GM23338 (cell line): ENCODE measurements around the gene TAMM41. TPM values are rescaled to one million over a fixed set of nuclear protein-coding genes. Genes with fewer than 3 reads are reported as not detected.

Experiments used
- ATAC-seq: fragments of 200-7000 bp; cut with Tn5 transposase; 3 replicates; pipeline ENCODE4 v1.9.1; 2020
- DNase-seq: peaks from one replicate; pipeline ENCODE4 v3.0.0-alpha.2; 2015; ENCODE audit warnings: low spot score
- H2AFZ ChIP-seq: fragments of 200-600 bp; sonication (generic); 2 replicates; pipeline ENCODE4 v1.8.0; 2016; ENCODE audit warnings: antibody characterized with exemption, mild to moderate bottlenecking, moderate library complexity
- H3F3A ChIP-seq: fragments of 200-600 bp; sonication (generic); replicated peaks from 2 replicates; pipeline ENCODE4 v1.8.0; 2017; ENCODE audit warnings: antibody characterized with exemption, mixed run types, low read depth
- H3K27ac ChIP-seq: fragments of 200-600 bp; sonication (generic); 2 replicates; pipeline ENCODE4 v1.6.1; 2016; ENCODE audit warnings: low read depth
- H3K27me3 ChIP-seq: fragments of 200-600 bp; sonication (generic); 2 replicates; pipeline ENCODE4 v1.8.0; 2016; ENCODE audit warnings: mild to moderate bottlenecking, mixed run types, moderate library complexity; ENCODE audit not compliant: insufficient read depth
- H3K36me3 ChIP-seq: fragments of 200-600 bp; sonication (generic); 2 replicates; pipeline ENCODE4 v1.8.0; 2016; ENCODE audit warnings: mild to moderate bottlenecking; ENCODE audit not compliant: insufficient read depth
- H3K4me1 ChIP-seq: fragments of 200-600 bp; sonication (generic); 2 replicates; pipeline ENCODE4 v1.8.0; 2016; ENCODE audit warnings: mild to moderate bottlenecking, moderate library complexity; ENCODE audit not compliant: insufficient read depth
- H3K4me2 ChIP-seq: fragments of 200-600 bp; sonication (generic); 2 replicates; pipeline ENCODE4 v1.7.1; 2017; ENCODE audit warnings: mixed run types
- H3K4me3 ChIP-seq: fragments of 200-600 bp; sonication (generic); 2 replicates; pipeline ENCODE4 v1.6.1; 2016; ENCODE audit warnings: mixed run types
- H3K79me2 ChIP-seq: fragments of 200-600 bp; sonication (generic); replicated peaks from 2 replicates; pipeline ENCODE4 v1.8.0; 2017; ENCODE audit warnings: mild to moderate bottlenecking; ENCODE audit not compliant: insufficient read depth
- H3K9me2 ChIP-seq: fragments of 200-600 bp; sonication (generic); 2 replicates; pipeline ENCODE4 v1.8.0; 2017; ENCODE audit not compliant: insufficient read depth
- H4K20me1 ChIP-seq: fragments of 200-600 bp; sonication (generic); replicated peaks from 2 replicates; pipeline ENCODE4 v1.8.0; 2017; ENCODE audit warnings: mild to moderate bottlenecking; ENCODE audit not compliant: insufficient read depth
- H3K27ac Mint-ChIP-seq: 2 replicates; pipeline ENCODE4 v1.8.0; 2020; ENCODE audit warnings: inconsistent platforms, mild to moderate bottlenecking, moderate library complexity, mixed read lengths
- H3K27me3 Mint-ChIP-seq: 3 replicates; pipeline ENCODE4 v1.8.0; 2022; ENCODE audit warnings: low read depth, mild to moderate bottlenecking, moderate library complexity, mixed read lengths, inconsistent platforms; ENCODE audit not compliant: insufficient read depth, poor library complexity
- H3K36me3 Mint-ChIP-seq: 3 replicates; pipeline ENCODE4 v1.8.0; 2021; ENCODE audit warnings: low read depth, mild to moderate bottlenecking, inconsistent platforms, moderate library complexity, mixed read lengths
- H3K4me1 Mint-ChIP-seq: 3 replicates; pipeline ENCODE4 v1.8.0; 2020; ENCODE audit warnings: mild to moderate bottlenecking, inconsistent platforms, mixed read lengths
- H3K4me3 Mint-ChIP-seq: 3 replicates; pipeline ENCODE4 v1.8.0; 2021; ENCODE audit warnings: moderate library complexity, mild to moderate bottlenecking, inconsistent platforms, mixed read lengths
- H3K9me3 Mint-ChIP-seq: 3 replicates; pipeline ENCODE4 v1.8.0; 2020; ENCODE audit warnings: moderate library complexity, mild to moderate bottlenecking, inconsistent platforms, mixed read lengths
- CREB1 ChIP-seq: fragments of 250-450 bp; sonication (Bioruptor Pico); IDR thresholded peaks from 2 replicates; pipeline ENCODE4 v1.5.0; 2020; ENCODE audit warnings: low read depth, mild to moderate bottlenecking, moderate library complexity
- EZH2 ChIP-seq: fragments of 200-600 bp; sonication (generic); IDR thresholded peaks from one replicate; pipeline ENCODE4 v1.8.0; 2017; ENCODE audit warnings: antibody characterized with exemption, mild to moderate bottlenecking, low read depth; ENCODE audit not compliant: unreplicated experiment
- JUNB ChIP-seq: IDR thresholded peaks from one replicate; pipeline ENCODE4 v1.6.1; 2016; ENCODE audit warnings: antibody characterized with exemption; ENCODE audit not compliant: unreplicated experiment
- POLR2AphosphoS5 ChIP-seq: IDR thresholded peaks from 2 replicates; pipeline ENCODE4 v1.6.1; 2016; ENCODE audit warnings: antibody characterized with exemption, low read depth
- STAT1 ChIP-seq: IDR thresholded peaks from one replicate; pipeline ENCODE4 v1.6.1; 2016; ENCODE audit warnings: antibody characterized with exemption; ENCODE audit not compliant: unreplicated experiment
- ZNF114 ChIP-seq: fragments of 250-450 bp; sonication (Bioruptor Pico); IDR thresholded peaks from 2 replicates; pipeline ENCODE4 v1.5.0; 2020; ENCODE audit warnings: mild to moderate bottlenecking, moderate library complexity
- polyA plus RNA-seq: library from polyadenylated mRNA; unstranded; fragments of >200 nt; fragmentation: Nextera tagmentation; extraction: Ambion mirVana; gene quantifications from 2 replicates; pipeline ENCODE4 v1.2.1, GENCODE V29; 2016
- total RNA-seq: library from RNA; depleted of rRNA; stranded (reverse); fragments of >200 nt; shearing (Covaris generic); gene quantifications from 2 replicates; pipeline ENCODE4 v1.2.3, GENCODE V29; 2014
- TF ChIP-seq, protein P1 (sequence below): IDR thresholded peaks from one replicate; pipeline ENCODE4 v1.6.1; 2018; ENCODE audit warnings: antibody characterized with exemption; ENCODE audit not compliant: unreplicated experiment
- TF ChIP-seq, protein P2 (sequence below), 2 experiments: fragments of 200-600 bp in 1 of 2; sonication (generic) in 1 of 2; conservative IDR thresholded peaks; 2 replicates each; pipeline versions ENCODE4 v1.5.1 to v1.6.1; 2016 to 2017; ENCODE audit warnings: antibody characterized with exemption in 2 of 2, low read depth in 2 of 2, mild to moderate bottlenecking in 2 of 2, moderate library complexity in 1 of 2
- TF ChIP-seq, protein P3 (sequence below): IDR thresholded peaks from 2 replicates; pipeline ENCODE4 v1.6.1; 2016; ENCODE audit warnings: antibody characterized with exemption

Gene TAMM41
- total and polyA plus RNA-seq, 2 experiments from 2014 or later = 8.9 to 19.2 TPM

DNA sequence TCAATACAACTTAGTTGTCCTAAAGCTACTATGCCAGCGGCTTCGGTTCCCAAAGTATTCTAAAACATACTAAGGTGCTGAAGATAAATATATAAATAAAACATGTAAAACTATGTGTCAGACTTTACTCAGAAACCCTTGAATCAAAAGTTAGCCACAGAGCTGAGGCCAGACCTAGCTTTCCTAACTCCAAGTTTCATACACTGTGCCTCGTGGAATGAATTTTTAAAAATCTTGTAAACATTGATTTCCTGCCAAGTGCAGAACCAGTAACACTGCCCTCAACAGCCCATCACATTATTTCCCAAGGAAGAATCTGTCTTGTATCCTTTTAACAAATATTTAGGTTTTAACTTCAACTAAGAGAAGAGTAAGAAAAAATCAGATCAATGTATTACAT lies 36.4 kb downstream of the TAMM41 start:
- Histone ChIP-seq H3K27ac (no peak overlapping the region), H2AFZ (no peak overlapping the region), H3K9me2 (no peaks in the 10 kb centered on the region), H4K20me1 (no peaks in the 10 kb centered on the region; the same call in 1 of the 2 replicates), H3K4me1 (no peaks in the 10 kb centered on the region), H3K4me3 (no peak overlapping the region), H3K36me3 (0 out of 2 replicates have a peak, but pooled peaks cover 4% of the 10 kb centered on the region), H3K79me2 (no peaks in the 10 kb centered on the region), H3F3A (no peaks in the 10 kb centered on the region), H3K27me3 (no peaks in the 10 kb centered on the region), H3K4me2 (no peak overlapping the region)
- Mint-ChIP-seq H3K36me3 (peaks cover 31% of the 10 kb centered on the region), H3K27me3 (peaks cover 4% of the 10 kb centered on the region), H3K4me1 (no peaks in the 10 kb centered on the region), H3K4me3 (no peak overlapping the region), H3K9me3 (no peaks in the 10 kb centered on the region), H3K27ac (no peak overlapping the region)
- DNase-seq = no peak
- TF ChIP-seq CREB1 (CRISPR knock-in tag) = no peak
- TF ChIP-seq, protein P1, sequence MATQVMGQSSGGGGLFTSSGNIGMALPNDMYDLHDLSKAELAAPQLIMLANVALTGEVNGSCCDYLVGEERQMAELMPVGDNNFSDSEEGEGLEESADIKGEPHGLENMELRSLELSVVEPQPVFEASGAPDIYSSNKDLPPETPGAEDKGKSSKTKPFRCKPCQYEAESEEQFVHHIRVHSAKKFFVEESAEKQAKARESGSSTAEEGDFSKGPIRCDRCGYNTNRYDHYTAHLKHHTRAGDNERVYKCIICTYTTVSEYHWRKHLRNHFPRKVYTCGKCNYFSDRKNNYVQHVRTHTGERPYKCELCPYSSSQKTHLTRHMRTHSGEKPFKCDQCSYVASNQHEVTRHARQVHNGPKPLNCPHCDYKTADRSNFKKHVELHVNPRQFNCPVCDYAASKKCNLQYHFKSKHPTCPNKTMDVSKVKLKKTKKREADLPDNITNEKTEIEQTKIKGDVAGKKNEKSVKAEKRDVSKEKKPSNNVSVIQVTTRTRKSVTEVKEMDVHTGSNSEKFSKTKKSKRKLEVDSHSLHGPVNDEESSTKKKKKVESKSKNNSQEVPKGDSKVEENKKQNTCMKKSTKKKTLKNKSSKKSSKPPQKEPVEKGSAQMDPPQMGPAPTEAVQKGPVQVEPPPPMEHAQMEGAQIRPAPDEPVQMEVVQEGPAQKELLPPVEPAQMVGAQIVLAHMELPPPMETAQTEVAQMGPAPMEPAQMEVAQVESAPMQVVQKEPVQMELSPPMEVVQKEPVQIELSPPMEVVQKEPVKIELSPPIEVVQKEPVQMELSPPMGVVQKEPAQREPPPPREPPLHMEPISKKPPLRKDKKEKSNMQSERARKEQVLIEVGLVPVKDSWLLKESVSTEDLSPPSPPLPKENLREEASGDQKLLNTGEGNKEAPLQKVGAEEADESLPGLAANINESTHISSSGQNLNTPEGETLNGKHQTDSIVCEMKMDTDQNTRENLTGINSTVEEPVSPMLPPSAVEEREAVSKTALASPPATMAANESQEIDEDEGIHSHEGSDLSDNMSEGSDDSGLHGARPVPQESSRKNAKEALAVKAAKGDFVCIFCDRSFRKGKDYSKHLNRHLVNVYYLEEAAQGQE = no peak
- TF ChIP-seq, protein P2, sequence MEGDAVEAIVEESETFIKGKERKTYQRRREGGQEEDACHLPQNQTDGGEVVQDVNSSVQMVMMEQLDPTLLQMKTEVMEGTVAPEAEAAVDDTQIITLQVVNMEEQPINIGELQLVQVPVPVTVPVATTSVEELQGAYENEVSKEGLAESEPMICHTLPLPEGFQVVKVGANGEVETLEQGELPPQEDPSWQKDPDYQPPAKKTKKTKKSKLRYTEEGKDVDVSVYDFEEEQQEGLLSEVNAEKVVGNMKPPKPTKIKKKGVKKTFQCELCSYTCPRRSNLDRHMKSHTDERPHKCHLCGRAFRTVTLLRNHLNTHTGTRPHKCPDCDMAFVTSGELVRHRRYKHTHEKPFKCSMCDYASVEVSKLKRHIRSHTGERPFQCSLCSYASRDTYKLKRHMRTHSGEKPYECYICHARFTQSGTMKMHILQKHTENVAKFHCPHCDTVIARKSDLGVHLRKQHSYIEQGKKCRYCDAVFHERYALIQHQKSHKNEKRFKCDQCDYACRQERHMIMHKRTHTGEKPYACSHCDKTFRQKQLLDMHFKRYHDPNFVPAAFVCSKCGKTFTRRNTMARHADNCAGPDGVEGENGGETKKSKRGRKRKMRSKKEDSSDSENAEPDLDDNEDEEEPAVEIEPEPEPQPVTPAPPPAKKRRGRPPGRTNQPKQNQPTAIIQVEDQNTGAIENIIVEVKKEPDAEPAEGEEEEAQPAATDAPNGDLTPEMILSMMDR (conservative IDR thresholded peaks at IDR 0.05; ENCODE audit: low read depth in 2 of 2) = no peak
- TF ChIP-seq EZH2 = no peak
- TF ChIP-seq JUNB = no peak
- no peak for ATAC-seq

DNA sequence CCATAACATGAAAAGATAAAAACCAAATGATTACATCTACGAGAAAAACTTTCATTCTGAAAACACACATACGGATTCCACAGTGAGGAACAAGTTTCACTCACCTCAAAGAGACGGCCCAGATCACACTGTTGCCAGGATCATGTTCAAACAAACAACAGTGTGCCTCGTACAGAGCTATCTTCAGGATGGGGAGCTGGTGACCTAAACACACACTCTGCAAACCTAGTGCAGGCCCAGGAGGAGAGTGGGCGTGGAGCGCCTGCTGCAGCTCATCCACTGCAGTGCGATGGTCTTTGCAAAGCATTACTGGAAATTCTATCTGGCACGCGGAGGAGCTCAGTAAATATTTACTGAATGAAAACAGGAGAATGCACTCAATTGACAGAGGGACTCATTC lies 38.5 kb downstream of the TAMM41 start:
- ATAC-seq = no peak
- Mint-ChIP-seq H3K36me3 (peaks cover 31% of the 10 kb centered on the region), H3K4me1 (no peaks in the 10 kb centered on the region), H3K27me3 (peaks cover 4% of the 10 kb centered on the region), H3K27ac (no peak overlapping the region), H3K9me3 (no peaks in the 10 kb centered on the region), H3K4me3 (no peak overlapping the region)
- no peak for DNase-seq
- no peaks in the 10 kb centered on the region for H3K9me2 ChIP-seq
- H3F3A ChIP-seq = no peaks in the 10 kb centered on the region
- TF ChIP-seq STAT1 (no peak), POLR2AphosphoS5 (no peak), JUNB (no peak), ZNF114 (CRISPR knock-in tag) (no peak)
- TF ChIP-seq, protein P3, sequence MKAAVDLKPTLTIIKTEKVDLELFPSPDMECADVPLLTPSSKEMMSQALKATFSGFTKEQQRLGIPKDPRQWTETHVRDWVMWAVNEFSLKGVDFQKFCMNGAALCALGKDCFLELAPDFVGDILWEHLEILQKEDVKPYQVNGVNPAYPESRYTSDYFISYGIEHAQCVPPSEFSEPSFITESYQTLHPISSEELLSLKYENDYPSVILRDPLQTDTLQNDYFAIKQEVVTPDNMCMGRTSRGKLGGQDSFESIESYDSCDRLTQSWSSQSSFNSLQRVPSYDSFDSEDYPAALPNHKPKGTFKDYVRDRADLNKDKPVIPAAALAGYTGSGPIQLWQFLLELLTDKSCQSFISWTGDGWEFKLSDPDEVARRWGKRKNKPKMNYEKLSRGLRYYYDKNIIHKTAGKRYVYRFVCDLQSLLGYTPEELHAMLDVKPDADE = no peak
- H4K20me1 ChIP-seq = no peaks in the 10 kb centered on the region; the same call in 1 of the 2 replicates
- no peak overlapping the region for H3K4me3 ChIP-seq
- no peaks in the 10 kb centered on the region for H3K79me2 ChIP-seq
- no peaks in the 10 kb centered on the region for H3K27me3 ChIP-seq
- H3K36me3 ChIP-seq = 0 out of 2 replicates have a peak, but pooled peaks cover 4% of the 10 kb centered on the region
- no peaks in the 10 kb centered on the region for H3K4me1 ChIP-seq
- no peak overlapping the region for H2AFZ ChIP-seq
- H3K4me2 ChIP-seq = no peak overlapping the region
- no peak overlapping the region for H3K27ac ChIP-seq
